Adrenal gland (tissue), 19 donors: ENCODE results near the gene POLQ. TPM values are rescaled to one million over a fixed set of nuclear protein-coding genes. Genes with fewer than 3 reads are reported as not detected.
"Not testable (repeated sequence)": the region's sequence is repeated elsewhere in the genome, so short reads cannot be mapped to it uniquely, and the experiment has no call there.

Source experiments
- DNase-seq, 7 donors: peaks; one replicate each; pipeline ENCODE4 v3.0.0-alpha.2; 2019 to 2020
- H3K27ac ChIP-seq, 5 donors: fragments of 200-600 bp; sonication (generic) in 4 of 5; 1 replicate in 3 of 5; 2 replicates in 2 of 5; pipeline versions ENCODE4 v1.5.1 to v1.8.0; 2016 to 2020; ENCODE audit warnings: mild to moderate bottlenecking in 1 of 5
- H3K27me3 ChIP-seq: fragments of 200-600 bp; 2 replicates; pipeline ENCODE4 v1.8.0; 2021
- H3K36me3 ChIP-seq, 2 donors: fragments of 200-600 bp; replicated peaks in 1 of 2; 1 replicate in 1 of 2; 2 replicates in 1 of 2; pipeline versions ENCODE4 v1.5.1 to v1.8.0; 2018 to 2022
- H3K4me1 ChIP-seq, 2 donors: fragments of 200-600 bp; replicated peaks in 1 of 2; 1 replicate in 1 of 2; 2 replicates in 1 of 2; pipeline versions ENCODE4 v1.5.1 to v1.8.0; 2018 to 2021
- H3K4me3 ChIP-seq, 4 donors: fragments of 200-600 bp; sonication (generic) in 3 of 4; one replicate each; pipeline ENCODE4 v1.5.1; 2016 to 2018
- H3K9me3 ChIP-seq, 3 donors: fragments of 200-600 bp; sonication (generic) in 1 of 3; replicated peaks in 1 of 3; 1 replicate in 2 of 3; 2 replicates in 1 of 3; pipeline versions ENCODE4 v1.5.1 to v1.8.0; 2016 to 2021
- CTCF ChIP-seq, 6 experiments: fragments of 450-650 bp in 4 of 6; fragments of 200-600 bp in 2 of 6; sonication (generic) in 1 of 6; IDR thresholded peaks; 1 replicate in 5 of 6; 2 replicates in 1 of 6; pipeline versions ENCODE4 v1.5.1 to v1.8.0; 2016 to 2021; ENCODE audit warnings: antibody characterized with exemption in 6 of 6, mild to moderate bottlenecking in 2 of 6, moderate library complexity in 1 of 6
- POLR2A ChIP-seq, 2 donors: fragments of 450-650 bp; IDR thresholded peaks; one replicate each; pipeline ENCODE4 v1.6.1; 2017; ENCODE audit warnings: antibody characterized with exemption in 2 of 2, mild to moderate bottlenecking in 2 of 2, moderate library complexity in 1 of 2
- WGBS, 4 donors: extraction: QIAGEN DNeasy Blood & Tissue Kit in 2 of 4; methylation state at CpG; one replicate each; pipeline versions ENCODE4 v1.1.5 to v1.1.7; 2013 to 2017; 5-methylcytosine and 5-hydroxymethylcytosine counted together
- intact Hi-C, 2 donors: fragments of 100-400 bp; cut with DNase I; formaldehyde crosslinking; loops; one replicate each; pipeline versions ENCODE4 v1.14.1 to v1.15.0; 2022 to 2023
- long read RNA-seq, 10 donors: library from polyadenylated mRNA in 3 of 10; unstranded in 2 of 10; stranded (forward) in 1 of 10; transcript quantifications; one replicate each; pipeline ENCODE4 v2.0.0 and lab custom pipeline, GENCODE V29; 2021 to 2026
- polyA plus RNA-seq, 3 donors: library from polyadenylated mRNA; stranded (reverse); fragments of 200-250 nt in 2 of 3; fragments of 350-450 nt in 1 of 3; fragmentation: Illumina TruSeq in 1 of 3; extraction: RNeasy Lipid Tissue Mini Kit (QIAGEN cat#74804) in 1 of 3; gene quantifications; one replicate each; pipeline ENCODE4 v1.2.3, GENCODE V29; 2013 to 2014
- total RNA-seq, 9 donors: library from RNA; depleted of rRNA in 4 of 9; stranded (reverse); fragments of >200 nt in 4 of 9; fragments of 120-200 nt in 1 of 9; fragmentation: NEBNext Ultra II Directional in 1 of 9; extraction: Animal tissue kit (Norgen Biotek cat#: 25700) in 1 of 9; gene quantifications; one replicate each; pipeline versions ENCODE4 v1.1.0 to v1.2.4, GENCODE V29; 2013 to 2023
- donor health status: healthy with polysubstance abuse.
- donor health status: Bipolar disorder and iron deficiency.
- donor health status: DM: yes; HTN: yes; CAD: no.
- donor health status: DM: no; HTN: no; CAD: no.
- donor health status: DM: no; HTN: no; CAD: no.
- donor health status: DM: yes; HTN: yes; CAD: no.

Gene POLQ
- 1 to 10 TPM in 1 of 9 donors, under 1 TPM in 8; 0.06 to 6.3 (median 0.43) TPM for total RNA-seq
- under 1 TPM; 0.24 to 0.64 (median 0.59) TPM for polyA plus RNA-seq
- long read RNA-seq, donor 1 = 0 reads
- long read RNA-seq, donor 2 = 0 reads
- long read RNA-seq, donor 3 = 0 reads
- long read RNA-seq, donor 4 = 0 reads
- long read RNA-seq, donor 5, full-length matches to known transcripts = 1 of 1 reads
- long read RNA-seq, donor 5, partial matches to known transcripts = 0 of 1 reads
- long read RNA-seq, donor 5, other reads (novel, unspliced or antisense) = 0 of 1 reads
- long read RNA-seq, donor 6 = 0 reads
- long read RNA-seq, donor 7 = 0 reads
- long read RNA-seq, donor 8 = 0 reads
- long read RNA-seq, donor 9, partial matches to known transcripts = 5 of 5 reads
- long read RNA-seq, donor 9, other reads (novel, unspliced or antisense) = 0 of 5 reads
- long read RNA-seq, donor 10 = 0 reads

GRCh38 chr3:121545574-121546455, at the start of gene POLQ:
POLQ (minus strand) TSS chr3:121545988; CDS start chr3:121545877, 111 bp downstream.
- intact Hi-C loops = no loop called here
- peak within 1 kb of the TSS; percentile 34 to 85 (median 72) for H3K27ac ChIP-seq
- no peaks in the 10 kb centered on the region for H3K9me3 ChIP-seq
- H3K4me3 ChIP-seq = peak within 1 kb of the TSS in 3 of 4 donors; percentile 29 to 62 (median 38)
- 0 to 1% (median 0%) methylated on average over 14 to 42 of the region's 42 CpGs for WGBS, 4 donors
- peaks cover 5 to 13% of the 10 kb centered on the region in 2 donors for H3K4me1 ChIP-seq
- peak; percentile 89 to 95 (median 93) for DNase-seq
- no peaks in the 10 kb centered on the region for H3K36me3 ChIP-seq
- H3K27me3 ChIP-seq = no peaks in the 10 kb centered on the region
- peak in 1 of 2 donors; percentile 59 for TF ChIP-seq POLR2A (IDR thresholded peaks at IDR 0.05)
- no peak for TF ChIP-seq CTCF (IDR thresholded peaks at IDR 0.05)

DNA sequence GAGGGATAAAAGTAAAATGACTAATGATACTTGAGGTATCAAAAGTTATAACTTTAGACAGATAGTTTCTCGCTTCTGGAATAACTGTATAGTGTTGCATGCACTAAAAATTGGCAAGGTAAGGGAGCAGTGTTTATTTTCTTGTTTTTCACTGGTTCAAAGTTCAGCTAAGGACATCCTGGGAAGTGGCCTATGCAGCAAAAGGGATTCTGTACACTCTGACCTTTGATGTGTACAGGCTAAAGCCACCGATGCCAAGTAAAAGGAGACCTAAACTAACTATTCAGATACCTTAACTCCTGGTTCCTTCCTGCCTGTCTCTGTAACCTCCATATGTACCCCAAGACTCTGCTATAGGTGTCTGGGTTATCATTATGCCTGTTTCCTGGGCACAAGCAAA, 49.1 kb upstream of the POLQ start:
- H3K4me3 ChIP-seq = no peak overlapping the region
- H3K27ac ChIP-seq = no peak overlapping the region
- intact Hi-C loops = no loop called here
- no peaks in the 10 kb centered on the region for H3K36me3 ChIP-seq
- TF ChIP-seq CTCF (IDR thresholded peaks at IDR 0.05) (no peak), POLR2A (IDR thresholded peaks at IDR 0.05) (no peak)
- 62 to 68% (median 63%) methylated on average over 2 of the region's 2 CpGs for WGBS, 4 donors
- peaks cover 0 to 3% of the 10 kb centered on the region in 2 donors for H3K4me1 ChIP-seq
- no peaks in the 10 kb centered on the region for H3K27me3 ChIP-seq
- no peaks in the 10 kb centered on the region for H3K9me3 ChIP-seq
- no peak for DNase-seq

DNA sequence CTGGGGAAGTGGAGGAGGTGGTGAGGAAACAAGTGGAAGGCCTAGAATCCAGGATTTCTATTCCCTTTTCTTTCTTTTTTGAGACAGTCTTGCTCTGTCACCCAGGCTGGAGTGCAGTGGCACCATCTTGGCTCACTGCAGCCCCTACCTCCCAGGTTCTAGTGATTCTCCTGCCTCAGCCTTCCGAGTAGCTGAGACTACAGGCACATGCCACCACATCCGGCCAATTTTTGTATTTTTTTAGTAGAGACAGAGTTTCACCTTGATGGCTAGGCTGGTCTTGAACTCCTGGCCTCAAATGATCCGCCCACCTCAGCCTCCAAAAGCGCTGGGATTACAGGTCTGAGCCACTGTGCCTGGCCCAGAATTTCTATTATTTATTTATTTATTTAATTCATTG, 48.0 kb upstream of the POLQ start:
- H3K4me1 ChIP-seq, H3K27me3 ChIP-seq, intact Hi-C loops, H3K4me3 ChIP-seq, H3K9me3 ChIP-seq, H3K27ac ChIP-seq, DNase-seq, H3K36me3 ChIP-seq: not testable (repeated sequence)
- WGBS, 4 donors = 90 to 96% (median 94%) methylated on average over 4 of the region's 4 CpGs

DNA sequence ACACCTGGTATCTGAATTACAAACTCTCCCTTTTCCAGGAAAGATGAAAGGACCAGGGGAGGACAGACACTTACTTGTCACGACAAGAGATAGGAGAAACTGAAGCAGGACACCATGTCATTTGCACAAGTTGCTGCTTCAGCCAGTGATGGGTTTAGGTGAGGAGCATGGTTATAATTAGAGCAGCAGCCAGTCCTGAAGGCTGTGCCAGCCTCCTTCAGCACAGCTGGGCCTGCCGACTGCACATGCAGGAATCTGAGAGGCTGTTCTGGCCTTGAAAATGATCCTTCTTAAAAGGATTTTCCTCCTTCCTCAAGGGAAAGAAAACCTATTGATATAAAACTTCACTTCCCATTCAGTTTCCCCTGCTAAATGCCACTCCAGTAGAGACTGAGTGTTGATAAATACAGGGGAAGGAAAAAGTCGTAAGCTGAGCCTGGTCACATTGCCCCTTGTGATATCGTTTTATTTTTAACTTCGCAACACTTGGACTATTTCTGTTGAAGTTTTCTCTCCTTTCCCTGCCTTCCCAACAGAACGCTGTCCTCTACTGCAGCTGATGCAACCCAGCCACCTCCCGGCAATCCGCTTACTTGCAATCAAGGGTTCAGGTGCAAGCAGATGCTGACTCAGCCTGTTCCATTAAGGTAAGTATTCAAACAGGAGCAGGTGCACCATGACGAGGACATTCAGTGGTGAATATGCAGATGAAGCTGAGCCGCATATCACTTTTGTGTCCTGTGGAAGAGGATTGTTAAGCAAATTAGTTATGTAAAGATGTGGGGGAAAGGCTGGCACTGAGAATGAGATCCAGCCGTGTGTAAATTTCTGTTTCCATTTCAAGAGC, 47.3 kb upstream of the POLQ start, which contains the start of gene FBXO40:
FBXO40 (plus strand) TSS at position 524 of the 847 bp plus-strand sequence. CDS start 27,197 bp downstream, outside the sequence.
- Histone ChIP-seq H3K27ac (no peak within 1 kb of the TSS), H3K36me3 (no peaks in the 10 kb centered on the region), H3K4me1 (peaks cover 0 to 3% of the 10 kb centered on the region in 2 donors), H3K27me3 (no peaks in the 10 kb centered on the region), H3K9me3 (no peaks in the 10 kb centered on the region), H3K4me3 (no peak within 1 kb of the TSS)
- 65 to 69% (median 65%) methylated on average over 11 of the region's 11 CpGs for WGBS, 4 donors
- DNase-seq = no peak
- intact Hi-C loops = no loop called here
- TF ChIP-seq POLR2A (IDR thresholded peaks at IDR 0.05) (no peak), CTCF (IDR thresholded peaks at IDR 0.05) (no peak)
